GM12891 (cell line): ENCODE results near the gene ANTKMT.
"Not testable (repeated sequence)": the region's sequence is repeated elsewhere in the genome, so short reads cannot be mapped to it uniquely, and the experiment has no call there.

Source experiments
- PAX5 ChIP-seq: IDR thresholded peaks from 2 replicates; pipeline ENCODE4 v1.6.1; 2011; ENCODE audit warnings: low read length, moderate library complexity, mild to moderate bottlenecking; ENCODE audit not compliant: insufficient read depth, severe bottlenecking
- POLR2A ChIP-seq: IDR thresholded peaks from 2 replicates; pipeline ENCODE4 v1.6.1; 2011; ENCODE audit warnings: low read depth, low read length, control low read depth
- POLR2AphosphoS5 ChIP-seq: IDR thresholded peaks from 2 replicates; pipeline ENCODE4 v1.6.1; 2011; ENCODE audit warnings: low read depth, low read length, control low read depth

DNA sequence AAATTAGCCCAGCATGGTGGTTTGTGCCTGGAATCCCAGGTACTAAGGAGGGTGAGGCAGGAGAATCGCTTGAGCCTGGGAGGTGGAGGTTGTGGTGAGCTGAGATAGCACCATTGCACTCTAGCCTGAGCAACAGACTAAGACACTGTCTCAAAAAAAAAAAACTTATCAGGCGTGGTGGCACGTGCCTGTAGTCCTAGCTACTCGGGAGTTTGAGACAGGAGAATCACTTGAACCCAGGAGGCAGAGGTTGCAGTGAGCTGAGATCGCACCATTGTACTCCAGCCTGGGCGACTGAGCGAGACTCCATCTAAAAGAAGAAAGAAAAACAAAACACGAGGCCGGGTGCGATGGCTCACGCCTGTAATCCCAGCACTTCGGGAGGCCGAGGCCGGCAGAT is 21.9 kb downstream of the ANTKMT start:
- not testable (repeated sequence) for TF ChIP-seq POLR2A, PAX5, POLR2AphosphoS5
